SK-N-SH (cell line): ENCODE results near the gene CFAP100. TPM values are rescaled to one million over a fixed set of nuclear protein-coding genes. Genes with fewer than 3 reads are reported as not detected.
A peak's percentile ranks its signal among the peaks of the same experiment; 100 is the strongest.

Source experiments
- CTCF ChIA-PET: fragments of 300-600, 350-600 bp; formaldehyde crosslinking; extraction: SDS; loops from one replicate; lab custom pipeline; 2021; lab: Yijun Ruan, JAX
- POLR2A ChIA-PET: fragments of 350-600 bp; sonication (Branson Sonifier 250); formaldehyde crosslinking; extraction: SDS; loops from one replicate; lab custom pipeline; 2020; ENCODE audit warnings: antibody characterized with exemption, inconsistent platforms; lab: Yijun Ruan, JAX
- DNase-seq: peaks from one replicate; pipeline ENCODE4 v3.0.0; 2012
- H2AFZ ChIP-seq: fragments of 200-600 bp; sonication (generic); 2 replicates; pipeline ENCODE4 v1.8.1; 2016; ENCODE audit warnings: antibody characterized with exemption, mild to moderate bottlenecking, low read depth
- H3F3A ChIP-seq: fragments of 200-600 bp; sonication (generic); replicated peaks from 2 replicates; pipeline ENCODE3; 2016; ENCODE audit warnings: antibody characterized with exemption, mild to moderate bottlenecking; ENCODE audit not compliant: insufficient read depth
- H3K27ac ChIP-seq, 2 experiments: fragments of 200-500 bp in 1 of 2; fragments of 200-600 bp in 1 of 2; sonication (Bioruptor generic) in 1 of 2; sonication (generic), shearing (Covaris generic) in 1 of 2; 2 replicates each; pipeline versions ENCODE4 v1.5.1 to v1.6.1; 2014 to 2016; ENCODE audit warnings: low read depth in 2 of 2, inconsistent platforms in 1 of 2, low read length in 1 of 2, mild to moderate bottlenecking in 1 of 2, mixed read lengths in 1 of 2
- H3K27me3 ChIP-seq: fragments of 200-600 bp; sonication (generic), shearing (Covaris generic); 2 replicates; pipeline ENCODE4 v1.6.1; 2016; ENCODE audit warnings: mixed run types; ENCODE audit not compliant: insufficient read depth
- H3K36me3 ChIP-seq, 2 experiments: fragments of 200-500 bp in 1 of 2; fragments of 200-600 bp in 1 of 2; sonication (Bioruptor generic) in 1 of 2; sonication (generic) in 1 of 2; replicated peaks in 1 of 2; 2 replicates each; pipeline versions ENCODE3 to v1.5.1; 2014 to 2016; ENCODE audit warnings: low read length in 1 of 2, mild to moderate bottlenecking in 1 of 2; ENCODE audit not compliant: insufficient read depth in 2 of 2, control insufficient read depth in 1 of 2
- H3K4me1 ChIP-seq, 2 experiments: fragments of 200-500 bp in 1 of 2; fragments of 200-600 bp in 1 of 2; sonication (Bioruptor generic) in 1 of 2; sonication (generic), shearing (Covaris generic) in 1 of 2; 2 replicates each; pipeline versions ENCODE4 v1.5.1 to v1.6.1; 2014 to 2016; ENCODE audit warnings: low read depth in 1 of 2, low read length in 1 of 2, mixed run types in 1 of 2; ENCODE audit not compliant: insufficient read depth in 2 of 2, control insufficient read depth in 1 of 2
- H3K4me2 ChIP-seq: fragments of 200-600 bp; sonication (generic), shearing (Covaris generic); 2 replicates; pipeline ENCODE4 v1.6.1; 2017; ENCODE audit warnings: mixed run types
- H3K4me3 ChIP-seq, 2 experiments: fragments of 200-500 bp in 1 of 2; fragments of 200-600 bp in 1 of 2; sonication (Bioruptor generic) in 1 of 2; sonication (generic), shearing (Covaris generic) in 1 of 2; 2 replicates each; pipeline versions ENCODE4 v1.5.1 to v1.8.1; 2014 to 2016; ENCODE audit warnings: low read depth in 2 of 2, inconsistent platforms in 1 of 2, low read length in 1 of 2, mild to moderate bottlenecking in 1 of 2, mixed read lengths in 1 of 2, moderate library complexity in 1 of 2
- H3K79me2 ChIP-seq: fragments of 200-600 bp; sonication (generic); 2 replicates; pipeline ENCODE4 v1.8.1; 2017; ENCODE audit warnings: mild to moderate bottlenecking; ENCODE audit not compliant: insufficient read depth
- H3K9ac ChIP-seq: fragments of 200-600 bp; sonication (generic); 2 replicates; pipeline ENCODE4 v1.6.1; 2017; ENCODE audit warnings: mixed run types
- H3K9me2 ChIP-seq: fragments of 200-600 bp; sonication (generic); 2 replicates; pipeline ENCODE4 v1.6.1; 2017; ENCODE audit warnings: mixed run types
- H3K9me3 ChIP-seq: fragments of 200-600 bp; sonication (generic); 2 replicates; pipeline ENCODE4 v1.6.1; 2017; ENCODE audit warnings: mixed run types, mild to moderate bottlenecking, moderate library complexity
- H4K20me1 ChIP-seq: fragments of 200-600 bp; sonication (generic); 2 replicates; pipeline ENCODE4 v1.6.1; 2017; ENCODE audit warnings: mild to moderate bottlenecking, mixed run types; ENCODE audit not compliant: insufficient read depth
- EP300 ChIP-seq, 2 experiments: IDR thresholded peaks; 2 replicates each; pipeline versions ENCODE4 v1.4.0 to v1.6.1; 2012; ENCODE audit warnings: borderline replicate concordance in 1 of 2, low read depth in 1 of 2, low read length in 1 of 2
- FOXJ3 ChIP-seq: sonication (generic); formaldehyde crosslinking; IDR thresholded peaks from 2 replicates; pipeline ENCODE4 v1.5.1; 2020; ENCODE audit warnings: mild to moderate bottlenecking, missing genetic modification reagents
- GABPA ChIP-seq: IDR thresholded peaks from 2 replicates; pipeline ENCODE4 v1.4.0; 2012; ENCODE audit warnings: low read depth, mild to moderate bottlenecking
- POLR2AphosphoS5 ChIP-seq: IDR thresholded peaks from 2 replicates; pipeline ENCODE4 v1.6.1; 2012; ENCODE audit warnings: low read depth, low read length
- RAD21 ChIP-seq: IDR thresholded peaks from 2 replicates; pipeline ENCODE4 v1.6.1; 2012; ENCODE audit warnings: mild to moderate bottlenecking, low read length
- RFX5 ChIP-seq: IDR thresholded peaks from 2 replicates; pipeline ENCODE4 v1.6.1; 2012; ENCODE audit warnings: mild to moderate bottlenecking, improper control_type of control experiment, low read length
- SIN3A ChIP-seq: IDR thresholded peaks from 2 replicates; pipeline ENCODE4 v1.6.1; 2012; ENCODE audit warnings: low read depth, mild to moderate bottlenecking, low read length, moderate library complexity, borderline replicate concordance
- SMC3 ChIP-seq: IDR thresholded peaks from 2 replicates; pipeline ENCODE4 v1.6.1; 2012; ENCODE audit warnings: low read depth, low read length, improper control_type of control experiment
- TAF1 ChIP-seq: IDR thresholded peaks from 2 replicates; pipeline ENCODE4 v1.6.1; 2012; ENCODE audit warnings: low read depth, mild to moderate bottlenecking, low read length, moderate library complexity, borderline replicate concordance
- WGBS: methylation state at CpG from one replicate; pipeline ENCODE4 v1.1.6; 2017; ENCODE audit warnings: low lambda C conversion rate; 5-methylcytosine and 5-hydroxymethylcytosine counted together
- polyA plus RNA-seq, 3 experiments: library from polyadenylated mRNA; depleted of rRNA; stranded (reverse); fragments of >200 nt; gene quantifications; 2 replicates each; pipeline ENCODE4 v1.2.3, GENCODE V29; 2012
- TF ChIP-seq, protein P1 (sequence below): fragments of 200-600 bp; sonication (generic); IDR thresholded peaks from 2 replicates; pipeline ENCODE4 v1.6.1; 2017; ENCODE audit warnings: antibody characterized with exemption, mild to moderate bottlenecking, moderate library complexity
- TF ChIP-seq, protein P2 (sequence below): IDR thresholded peaks from 2 replicates; pipeline ENCODE4; 2012
- TF ChIP-seq, protein P3 (sequence below): IDR thresholded peaks from 2 replicates; pipeline ENCODE4 v1.4.0; 2012; ENCODE audit warnings: low read depth, borderline replicate concordance

CFAP100 gene
- polyA plus RNA-seq, 1 of the 3 experiments (the other 2 are of a cell fraction): not detected

DNA sequence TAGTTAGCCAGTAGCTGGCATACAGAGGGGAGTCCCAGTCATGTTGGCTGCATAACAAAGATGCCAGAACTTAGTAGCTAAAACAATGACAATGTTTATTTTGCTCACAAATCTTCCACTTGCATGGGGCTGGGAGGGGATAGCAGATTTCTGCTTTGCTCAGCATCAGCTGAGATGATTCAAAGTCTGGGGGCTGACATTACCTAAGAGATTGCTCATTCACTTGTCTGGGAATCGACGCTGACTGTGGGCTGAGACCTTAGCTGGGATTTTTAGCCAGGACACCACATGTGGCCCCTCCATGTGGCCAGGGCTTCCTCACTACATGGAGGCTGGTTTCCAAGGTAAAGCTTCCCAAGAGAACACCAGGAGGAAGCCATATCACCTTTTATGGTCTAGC lies 12.7 kb upstream of the CFAP100 start:
- H2AFZ ChIP-seq: no peak overlapping the region
- H3K36me3 ChIP-seq: no peaks in the 10 kb centered on the region
- no peaks in the 10 kb centered on the region for H4K20me1 ChIP-seq
- TF ChIP-seq EP300 (IDR thresholded peaks at IDR 0.05; ENCODE audit: borderline replicate concordance in 1 of 2, low read depth in 1 of 2, low read length in 1 of 2) (no peak), POLR2AphosphoS5 (no peak)
- no peak overlapping the region for H3K27ac ChIP-seq
- H3K27me3 ChIP-seq: no peaks in the 10 kb centered on the region
- no peaks in the 10 kb centered on the region for H3F3A ChIP-seq
- H3K9me3 ChIP-seq: no peaks in the 10 kb centered on the region
- no peak for DNase-seq
- H3K4me2 ChIP-seq: no peak overlapping the region
- no CpG with 5 or more reads among the region's 2 CpGs for WGBS
- no peak overlapping the region for H3K4me3 ChIP-seq
- H3K9ac ChIP-seq: no peak overlapping the region
- H3K4me1 ChIP-seq: peaks cover 0 to 4% of the 10 kb centered on the region in 2 experiments; a peak in 1 of 4 replicates
- H3K79me2 ChIP-seq: no peaks in the 10 kb centered on the region
- no peaks in the 10 kb centered on the region for H3K9me2 ChIP-seq
- POLR2A ChIA-PET: no interaction called here
- CTCF ChIA-PET: interaction anchor here (1.0 to 5.3 kb wide), 3 partner anchors 7 to 247 kb away, joined by 3 to 30 read pairs (median 3); no protein-coding TSS in a partner anchor

DNA sequence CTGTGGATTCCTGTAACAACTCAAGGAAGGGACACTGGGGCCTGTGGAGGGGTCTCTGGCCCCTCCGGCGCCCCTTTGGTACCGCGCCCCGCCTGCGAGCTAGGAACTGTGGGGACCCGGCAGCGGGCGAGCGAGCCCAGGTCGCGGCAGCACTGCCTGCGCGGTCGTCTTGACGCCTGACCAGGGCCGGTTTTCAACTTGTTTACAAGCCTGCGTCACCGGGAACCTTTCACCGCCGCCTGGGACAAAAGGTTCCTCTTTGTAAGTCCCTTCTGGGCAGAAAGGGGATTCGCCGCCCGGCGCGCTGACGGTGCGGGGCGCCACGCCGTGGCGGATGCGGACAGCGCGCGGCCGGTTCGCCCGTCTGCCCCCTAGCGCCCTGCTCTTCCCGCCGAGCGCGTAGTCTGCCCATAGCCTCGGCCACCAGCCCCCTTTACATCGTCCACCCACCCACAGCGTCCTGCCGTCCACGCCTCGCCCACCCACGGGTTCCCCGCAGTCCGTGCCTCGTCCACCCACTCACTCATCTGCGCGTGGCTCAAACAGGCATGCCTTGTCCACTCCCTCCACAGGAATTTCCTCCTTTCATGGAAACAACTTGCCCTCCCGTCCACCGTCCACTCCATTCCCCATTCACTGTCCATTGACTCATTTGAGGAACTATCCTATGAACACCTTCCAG lies 5.5 kb upstream of the CFAP100 start:
- H3K27ac ChIP-seq: no peak overlapping the region
- no peaks in the 10 kb centered on the region for H4K20me1 ChIP-seq
- no peaks in the 10 kb centered on the region for H3K79me2 ChIP-seq
- TF ChIP-seq POLR2AphosphoS5: no peak
- no peak for TF ChIP-seq FOXJ3
- TF ChIP-seq SMC3: peak; percentile 94
- TF ChIP-seq, protein P1, sequence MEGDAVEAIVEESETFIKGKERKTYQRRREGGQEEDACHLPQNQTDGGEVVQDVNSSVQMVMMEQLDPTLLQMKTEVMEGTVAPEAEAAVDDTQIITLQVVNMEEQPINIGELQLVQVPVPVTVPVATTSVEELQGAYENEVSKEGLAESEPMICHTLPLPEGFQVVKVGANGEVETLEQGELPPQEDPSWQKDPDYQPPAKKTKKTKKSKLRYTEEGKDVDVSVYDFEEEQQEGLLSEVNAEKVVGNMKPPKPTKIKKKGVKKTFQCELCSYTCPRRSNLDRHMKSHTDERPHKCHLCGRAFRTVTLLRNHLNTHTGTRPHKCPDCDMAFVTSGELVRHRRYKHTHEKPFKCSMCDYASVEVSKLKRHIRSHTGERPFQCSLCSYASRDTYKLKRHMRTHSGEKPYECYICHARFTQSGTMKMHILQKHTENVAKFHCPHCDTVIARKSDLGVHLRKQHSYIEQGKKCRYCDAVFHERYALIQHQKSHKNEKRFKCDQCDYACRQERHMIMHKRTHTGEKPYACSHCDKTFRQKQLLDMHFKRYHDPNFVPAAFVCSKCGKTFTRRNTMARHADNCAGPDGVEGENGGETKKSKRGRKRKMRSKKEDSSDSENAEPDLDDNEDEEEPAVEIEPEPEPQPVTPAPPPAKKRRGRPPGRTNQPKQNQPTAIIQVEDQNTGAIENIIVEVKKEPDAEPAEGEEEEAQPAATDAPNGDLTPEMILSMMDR: peak; percentile 74
- no peak for TF ChIP-seq RFX5
- peak; percentile 85 for TF ChIP-seq RAD21
- H3K4me2 ChIP-seq: peak overlapping the region; percentile 70
- DNase-seq: peak; percentile 93
- no peaks in the 10 kb centered on the region for H3K27me3 ChIP-seq
- H3K9ac ChIP-seq: no peak overlapping the region
- CTCF ChIA-PET: interaction anchor here (0.6 to 7.1 kb wide), 39 partner anchors 10 to 265 kb away, joined by 3 to 79 read pairs (median 4); partner anchors contain the start of gene ZXDC
- peaks cover 0 to 25% of the 10 kb centered on the region in 2 experiments; a peak in 2 of 4 replicates for H3K4me1 ChIP-seq
- 11% methylated on average over 9 of the region's 58 CpGs for WGBS
- peak overlapping the region; percentile 28 to 39; a peak in 3 of 4 replicates for H3K4me3 ChIP-seq
- H3K36me3 ChIP-seq: no peaks in the 10 kb centered on the region
- H3F3A ChIP-seq: no peaks in the 10 kb centered on the region
- H3K9me2 ChIP-seq: no peaks in the 10 kb centered on the region
- 0 out of 2 replicates have a peak overlapping the region, but pooled peaks have one; percentile 63 for H2AFZ ChIP-seq
- no peaks in the 10 kb centered on the region for H3K9me3 ChIP-seq
- POLR2A ChIA-PET: no interaction called here

DNA sequence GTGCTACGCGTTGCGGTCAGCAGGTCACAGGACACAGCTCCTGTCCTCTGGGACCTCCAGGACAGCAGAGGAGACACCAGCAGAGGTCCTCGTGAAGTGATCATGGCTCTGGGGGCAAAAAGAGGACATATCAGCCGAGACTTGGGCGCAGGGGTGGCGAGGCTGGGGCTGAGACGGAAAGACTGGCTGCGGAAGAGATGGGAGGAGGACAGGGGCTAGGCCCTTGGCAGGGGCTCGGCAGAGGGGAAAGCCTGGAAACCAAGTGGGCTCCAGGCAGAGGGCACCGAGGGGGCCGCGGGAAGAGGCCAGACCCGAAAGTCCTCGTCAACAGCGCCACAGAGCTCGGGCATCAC lies 4.9 kb upstream of the CFAP100 start:
- Histone ChIP-seq H3K79me2 (no peaks in the 10 kb centered on the region), H3K27me3 (no peaks in the 10 kb centered on the region), H2AFZ (no peak overlapping the region), H3K4me1 (peaks cover 0 to 25% of the 10 kb centered on the region in 2 experiments; a peak in 2 of 4 replicates), H3K9me3 (no peaks in the 10 kb centered on the region), H3K36me3 (no peaks in the 10 kb centered on the region), H4K20me1 (no peaks in the 10 kb centered on the region), H3K4me3 (no peak overlapping the region), H3F3A (no peaks in the 10 kb centered on the region), H3K9me2 (no peaks in the 10 kb centered on the region), H3K27ac (no peak overlapping the region), H3K4me2 (0 out of 2 replicates have a peak overlapping the region, but pooled peaks have one; percentile 70), H3K9ac (no peak overlapping the region)
- 69% methylated on average over 17 of the region's 17 CpGs for WGBS
- CTCF ChIA-PET: interaction anchor here (0.9 to 7.1 kb wide), 25 partner anchors 9 to 266 kb away, joined by 3 to 79 read pairs (median 4); partner anchors contain the start of gene ZXDC
- no peak for DNase-seq
- POLR2A ChIA-PET: no interaction called here
- TF ChIP-seq, protein P2, sequence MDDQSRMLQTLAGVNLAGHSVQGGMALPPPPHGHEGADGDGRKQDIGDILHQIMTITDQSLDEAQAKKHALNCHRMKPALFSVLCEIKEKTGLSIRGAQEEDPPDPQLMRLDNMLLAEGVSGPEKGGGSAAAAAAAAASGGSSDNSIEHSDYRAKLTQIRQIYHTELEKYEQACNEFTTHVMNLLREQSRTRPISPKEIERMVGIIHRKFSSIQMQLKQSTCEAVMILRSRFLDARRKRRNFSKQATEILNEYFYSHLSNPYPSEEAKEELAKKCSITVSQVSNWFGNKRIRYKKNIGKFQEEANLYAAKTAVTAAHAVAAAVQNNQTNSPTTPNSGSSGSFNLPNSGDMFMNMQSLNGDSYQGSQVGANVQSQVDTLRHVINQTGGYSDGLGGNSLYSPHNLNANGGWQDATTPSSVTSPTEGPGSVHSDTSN: no peak
- no peak for TF ChIP-seq GABPA
- TF ChIP-seq, protein P1: no peak
- no peak for TF ChIP-seq SIN3A
- TF ChIP-seq, protein P3, sequence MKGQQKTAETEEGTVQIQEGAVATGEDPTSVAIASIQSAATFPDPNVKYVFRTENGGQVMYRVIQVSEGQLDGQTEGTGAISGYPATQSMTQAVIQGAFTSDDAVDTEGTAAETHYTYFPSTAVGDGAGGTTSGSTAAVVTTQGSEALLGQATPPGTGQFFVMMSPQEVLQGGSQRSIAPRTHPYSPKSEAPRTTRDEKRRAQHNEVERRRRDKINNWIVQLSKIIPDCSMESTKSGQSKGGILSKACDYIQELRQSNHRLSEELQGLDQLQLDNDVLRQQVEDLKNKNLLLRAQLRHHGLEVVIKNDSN: no peak
- TF ChIP-seq RAD21: no peak
- TF ChIP-seq TAF1: no peak
